B cell (primary cell): ENCODE data around the gene MAPKAPK3. TPM values are rescaled to one million over a fixed set of nuclear protein-coding genes. Genes with fewer than 3 reads are reported as not detected.

Source experiments
- ATAC-seq: fragments of 200-7000 bp; cut with Tn5 transposase; one replicate; pipeline ENCODE4 v1.10.0; 2021; ENCODE audit warnings: low read depth, mild to moderate bottlenecking, moderate number of reproducible peaks, moderate library complexity
- CTCF ChIA-PET: fragments of 350-600 bp; sonication (Branson Sonifier 250); formaldehyde crosslinking; loops from one replicate; lab custom pipeline; 2021; ENCODE audit warnings: antibody characterized with exemption, inconsistent platforms; lab: Charles Lee
- POLR2A ChIA-PET: fragments of 350-600 bp; sonication (Branson Sonifier 250); formaldehyde crosslinking; loops from one replicate; lab custom pipeline; 2021; ENCODE audit warnings: antibody characterized with exemption; lab: Charles Lee
- DNase-seq: peaks from one replicate; pipeline ENCODE4 v3.0.0; 2013
- H2AFZ ChIP-seq: 2 replicates; pipeline ENCODE4 v1.6.1; 2012; ENCODE audit warnings: mild to moderate bottlenecking, low read depth, low read length; ENCODE audit not compliant: insufficient read depth, poor library complexity, severe bottlenecking
- H3K27ac ChIP-seq, 2 donors: 1 replicate in 1 of 2; 2 replicates in 1 of 2; pipeline ENCODE4 v1.5.1; 2012 to 2013; ENCODE audit warnings: low read length in 2 of 2, mild to moderate bottlenecking in 2 of 2, moderate library complexity in 1 of 2
- H3K27me3 ChIP-seq, 4 experiments: fragments of 200-600 bp in 1 of 4; sonication (generic) in 1 of 4; replicated peaks in 1 of 4; 1 replicate in 2 of 4; 2 replicates in 2 of 4; pipeline versions ENCODE4 v1.6.1 to v1.7.0; 2013 to 2016; ENCODE audit warnings: low read length in 3 of 4, mild to moderate bottlenecking in 2 of 4, mixed read lengths in 1 of 4, moderate library complexity in 1 of 4; ENCODE audit not compliant: insufficient read depth in 4 of 4, control insufficient read depth in 3 of 4; ENCODE audit errors: control extremely low read depth in 1 of 4
- H3K36me3 ChIP-seq, 2 experiments: replicated peaks in 1 of 2; 1 replicate in 1 of 2; 2 replicates in 1 of 2; pipeline versions ENCODE4 v1.6.1 to v1.7.1; 2013; ENCODE audit warnings: low read length in 1 of 2; ENCODE audit not compliant: insufficient read depth in 2 of 2, control insufficient read depth in 1 of 2; ENCODE audit errors: control extremely low read depth in 1 of 2, extremely low read depth in 1 of 2
- H3K4me1 ChIP-seq, 2 donors: fragments of 200-600 bp in 1 of 2; sonication (generic) in 1 of 2; 1 replicate in 1 of 2; 2 replicates in 1 of 2; pipeline versions ENCODE4 v1.5.1 to v1.6.1; 2013 to 2017; ENCODE audit warnings: low read length in 2 of 2; ENCODE audit not compliant: control insufficient read depth in 2 of 2, insufficient read depth in 2 of 2
- H3K4me2 ChIP-seq: replicated peaks from 2 replicates; pipeline ENCODE3; 2012; ENCODE audit warnings: mild to moderate bottlenecking, low read depth, low read length; ENCODE audit not compliant: poor library complexity, severe bottlenecking
- H3K4me3 ChIP-seq, 5 experiments: fragments of 200-600 bp in 1 of 5; sonication (generic) in 1 of 5; 1 replicate in 3 of 5; 2 replicates in 2 of 5; pipeline versions ENCODE4 v1.5.1 to v1.7.0; 2011 to 2016; ENCODE audit warnings: low read length in 4 of 5, mild to moderate bottlenecking in 4 of 5, low read depth in 2 of 5, control low read depth in 1 of 5, moderate library complexity in 1 of 5; ENCODE audit not compliant: insufficient read depth in 1 of 5; ENCODE audit errors: control extremely low read depth in 1 of 5, extremely low read depth in 1 of 5
- H3K79me2 ChIP-seq: fragments of 200-600 bp; sonication (generic); one replicate; pipeline ENCODE4 v1.6.0; 2016; ENCODE audit warnings: low read length; ENCODE audit not compliant: control insufficient read depth, insufficient read depth
- H3K9ac ChIP-seq: fragments of 200-600 bp; sonication (generic); 2 replicates; pipeline ENCODE4 v1.6.1; 2017; ENCODE audit warnings: mild to moderate bottlenecking, low read length, moderate library complexity
- H3K9me3 ChIP-seq, 3 donors: one replicate each; pipeline versions ENCODE4 v1.6.1 to v1.7.1; 2013; ENCODE audit warnings: low read length in 2 of 3; ENCODE audit not compliant: control insufficient read depth in 2 of 3, insufficient read depth in 1 of 3; ENCODE audit errors: control extremely low read depth in 1 of 3
- H4K20me1 ChIP-seq: 2 replicates; pipeline ENCODE4 v1.6.0; 2012; ENCODE audit warnings: mild to moderate bottlenecking, low read length; ENCODE audit not compliant: insufficient read depth, control insufficient read depth, poor library complexity, severe bottlenecking
- H3K27ac Mint-ChIP-seq: one replicate; pipeline ENCODE4 v1.8.0; 2021; ENCODE audit warnings: mixed read lengths
- H3K27me3 Mint-ChIP-seq: one replicate; pipeline ENCODE4 v1.8.0; 2021; ENCODE audit warnings: mixed read lengths
- H3K4me1 Mint-ChIP-seq: one replicate; pipeline ENCODE4 v1.8.0; 2021; ENCODE audit warnings: mixed read lengths
- H3K4me3 Mint-ChIP-seq: one replicate; pipeline ENCODE4 v1.8.0; 2021; ENCODE audit warnings: mixed read lengths
- H3K9me3 Mint-ChIP-seq: one replicate; pipeline ENCODE4 v1.8.0; 2022; ENCODE audit warnings: mixed read lengths; ENCODE audit not compliant: insufficient read depth
- EZH2 ChIP-seq: IDR thresholded peaks from 2 replicates; pipeline ENCODE4 v1.6.1; 2012; ENCODE audit warnings: borderline replicate concordance, low read depth, mild to moderate bottlenecking, moderate library complexity, low read length; ENCODE audit not compliant: insufficient read depth, poor library complexity, severe bottlenecking
- WGBS: methylation state at CpG from one replicate; pipeline ENCODE4 v1.1.5; 2013; ENCODE audit warnings: missing lambda C conversion rate; ENCODE audit not compliant: insufficient coverage; 5-methylcytosine and 5-hydroxymethylcytosine counted together
- intact Hi-C: fragments of 100-400 bp; cut with micrococcal nuclease; formaldehyde crosslinking; loops from one replicate; pipeline ENCODE4 v1.10.0; 2022
- polyA plus RNA-seq: library from polyadenylated mRNA; depleted of rRNA; stranded (reverse); fragments of >200 nt; gene quantifications from 2 replicates; pipeline ENCODE4 v1.2.3, GENCODE V29; 2012
- total RNA-seq, 2 donors: library from RNA; stranded (reverse); fragments of 120-200 nt in 1 of 2; gene quantifications; 1 replicate in 1 of 2; 2 replicates in 1 of 2; pipeline versions ENCODE4 v1.2.3 to v1.2.4, GENCODE V29; 2013 to 2022
- TF ChIP-seq, protein P1 (sequence below): fragments of 200-600 bp; IDR thresholded peaks from one replicate; pipeline ENCODE4 v1.8.0; 2022; ENCODE audit warnings: antibody characterized with exemption, mild to moderate bottlenecking

The MAPKAPK3 gene
- total and polyA plus RNA-seq, 2 donors (not counting 1 experiment from before 2014, with no cell fraction given) = 17.8 to 18.8 TPM

- H3K4me1 ChIP-seq = peaks cover 24 to 37% of the 10 kb centered on the region in 2 donors
- no peaks in the 10 kb centered on the region for H4K20me1 ChIP-seq
Measured at GRCh38 chr3:50612234-50612882, 4.6 kb upstream of the MAPKAPK3 start.

More at GRCh38 chr3:50612234-50612882, 4.6 kb upstream of the MAPKAPK3 start:
- no peaks in the 10 kb centered on the region for H3K27me3 ChIP-seq
- CTCF ChIA-PET = interaction anchor here (0.5 to 17.6 kb wide), 17 partner anchors 12 to 1382 kb away, joined by 3 to 541 read pairs (median 5); partner anchors contain the start of genes C3orf18, HEMK1 and MANF
- H2AFZ ChIP-seq = peak overlapping the region; percentile 83
- H3K9ac ChIP-seq = peak overlapping the region; percentile 77
- peaks cover 0 to 2% of the 10 kb centered on the region in 2 experiments for H3K36me3 ChIP-seq
- Mint-ChIP-seq H3K27me3 (no peaks in the 10 kb centered on the region), H3K9me3 (no peaks in the 10 kb centered on the region), H3K4me1 (peaks cover 42% of the 10 kb centered on the region), H3K27ac (peak overlapping the region; percentile 80), H3K4me3 (peak overlapping the region; percentile 90)
- peak overlapping the region in 1 of 2 donors; percentile 65 for H3K27ac ChIP-seq
- peak overlapping the region in 4 of 5 experiments; percentile 67 to 86 (median 78) for H3K4me3 ChIP-seq
- intact Hi-C loops = loop anchor here (1.0 to 10.0 kb wide), 4 partner anchors 43 to 1182 kb away; partner anchors contain the start of genes HEMK1 and ZMYND10
- no peak for ATAC-seq
- POLR2A ChIA-PET = interaction anchor here (0.9 to 2.8 kb wide), 6 partner anchors 12 to 45 kb away, joined by 3 to 38 read pairs (median 8); partner anchors contain the start of genes C3orf18 and HEMK1
- WGBS = 13% methylated on average over 28 of the region's 29 CpGs
- no peak for DNase-seq
- peaks cover 29% of the 10 kb centered on the region for H3K79me2 ChIP-seq
- TF ChIP-seq EZH2 = no peak
- TF ChIP-seq, protein P1, sequence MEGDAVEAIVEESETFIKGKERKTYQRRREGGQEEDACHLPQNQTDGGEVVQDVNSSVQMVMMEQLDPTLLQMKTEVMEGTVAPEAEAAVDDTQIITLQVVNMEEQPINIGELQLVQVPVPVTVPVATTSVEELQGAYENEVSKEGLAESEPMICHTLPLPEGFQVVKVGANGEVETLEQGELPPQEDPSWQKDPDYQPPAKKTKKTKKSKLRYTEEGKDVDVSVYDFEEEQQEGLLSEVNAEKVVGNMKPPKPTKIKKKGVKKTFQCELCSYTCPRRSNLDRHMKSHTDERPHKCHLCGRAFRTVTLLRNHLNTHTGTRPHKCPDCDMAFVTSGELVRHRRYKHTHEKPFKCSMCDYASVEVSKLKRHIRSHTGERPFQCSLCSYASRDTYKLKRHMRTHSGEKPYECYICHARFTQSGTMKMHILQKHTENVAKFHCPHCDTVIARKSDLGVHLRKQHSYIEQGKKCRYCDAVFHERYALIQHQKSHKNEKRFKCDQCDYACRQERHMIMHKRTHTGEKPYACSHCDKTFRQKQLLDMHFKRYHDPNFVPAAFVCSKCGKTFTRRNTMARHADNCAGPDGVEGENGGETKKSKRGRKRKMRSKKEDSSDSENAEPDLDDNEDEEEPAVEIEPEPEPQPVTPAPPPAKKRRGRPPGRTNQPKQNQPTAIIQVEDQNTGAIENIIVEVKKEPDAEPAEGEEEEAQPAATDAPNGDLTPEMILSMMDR = no peak
- H3K4me2 ChIP-seq = peak overlapping the region; percentile 89
- no peaks in the 10 kb centered on the region for H3K9me3 ChIP-seq
